ENCODE data around the gene ANKEF1.

DNA sequence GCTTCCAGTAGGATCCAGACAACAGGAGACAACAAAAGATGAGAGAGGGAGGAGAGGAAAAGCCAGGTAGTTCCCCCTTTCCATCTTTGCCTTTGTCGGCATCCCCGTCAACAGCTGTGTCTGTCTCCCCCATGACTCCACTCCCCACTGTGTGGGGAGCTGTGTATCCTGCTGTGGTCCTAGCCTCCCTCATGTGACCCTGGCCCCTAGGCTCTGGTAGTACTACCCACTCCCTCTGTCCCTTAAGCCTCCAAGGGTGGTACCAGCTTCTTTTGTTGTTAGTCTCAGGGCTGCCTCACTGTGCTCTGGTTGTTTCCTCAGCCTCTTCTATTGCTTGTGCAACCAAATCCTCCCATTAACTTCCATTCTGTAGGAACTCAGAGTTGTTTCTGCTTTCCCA, 28.7 kb downstream of the ANKEF1 start:
- no peak for TF ChIP-seq POLR2A (IDR thresholded peaks at IDR 0.05)
- TF ChIP-seq, protein P1, sequence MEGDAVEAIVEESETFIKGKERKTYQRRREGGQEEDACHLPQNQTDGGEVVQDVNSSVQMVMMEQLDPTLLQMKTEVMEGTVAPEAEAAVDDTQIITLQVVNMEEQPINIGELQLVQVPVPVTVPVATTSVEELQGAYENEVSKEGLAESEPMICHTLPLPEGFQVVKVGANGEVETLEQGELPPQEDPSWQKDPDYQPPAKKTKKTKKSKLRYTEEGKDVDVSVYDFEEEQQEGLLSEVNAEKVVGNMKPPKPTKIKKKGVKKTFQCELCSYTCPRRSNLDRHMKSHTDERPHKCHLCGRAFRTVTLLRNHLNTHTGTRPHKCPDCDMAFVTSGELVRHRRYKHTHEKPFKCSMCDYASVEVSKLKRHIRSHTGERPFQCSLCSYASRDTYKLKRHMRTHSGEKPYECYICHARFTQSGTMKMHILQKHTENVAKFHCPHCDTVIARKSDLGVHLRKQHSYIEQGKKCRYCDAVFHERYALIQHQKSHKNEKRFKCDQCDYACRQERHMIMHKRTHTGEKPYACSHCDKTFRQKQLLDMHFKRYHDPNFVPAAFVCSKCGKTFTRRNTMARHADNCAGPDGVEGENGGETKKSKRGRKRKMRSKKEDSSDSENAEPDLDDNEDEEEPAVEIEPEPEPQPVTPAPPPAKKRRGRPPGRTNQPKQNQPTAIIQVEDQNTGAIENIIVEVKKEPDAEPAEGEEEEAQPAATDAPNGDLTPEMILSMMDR (IDR thresholded peaks at IDR 0.05) = no peak

Data from thyroid gland (tissue), 4 donors.